SK-N-SH (cell line): ENCODE measurements around the gene GPC5. TPM values are rescaled to one million over a fixed set of nuclear protein-coding genes. Genes with fewer than 3 reads are reported as not detected.
A peak's percentile ranks its signal among the peaks of the same experiment; 100 is the strongest.

Experiments used
- EP300 ChIP-seq, 2 experiments: IDR thresholded peaks; 2 replicates each; pipeline versions ENCODE4 v1.4.0 to v1.6.1; 2012; ENCODE audit warnings: borderline replicate concordance in 1 of 2, low read depth in 1 of 2, low read length in 1 of 2
- FOXM1 ChIP-seq: IDR thresholded peaks from 2 replicates; pipeline ENCODE4 v1.4.0; 2012; ENCODE audit warnings: low read depth, mild to moderate bottlenecking
- IRF3 ChIP-seq: fragments of 150-350 bp; IDR thresholded peaks from 2 replicates; pipeline ENCODE4 v1.6.1; 2016; ENCODE audit warnings: mild to moderate bottlenecking, low read depth, low read length
- JUND ChIP-seq: IDR thresholded peaks from 2 replicates; pipeline ENCODE4 v1.4.0; 2012
- NFIC ChIP-seq: IDR thresholded peaks from 2 replicates; pipeline ENCODE4 v1.4.0; 2012; ENCODE audit warnings: borderline replicate concordance
- NRF1 ChIP-seq: IDR thresholded peaks from 2 replicates; pipeline ENCODE4 v1.6.1; 2012; ENCODE audit warnings: low read depth, mild to moderate bottlenecking, low read length
- RAD21 ChIP-seq: IDR thresholded peaks from 2 replicates; pipeline ENCODE4 v1.6.1; 2012; ENCODE audit warnings: mild to moderate bottlenecking, low read length
- RCOR1 ChIP-seq: fragments of 150-350 bp; IDR thresholded peaks from 2 replicates; pipeline ENCODE4 v1.6.1; 2017; ENCODE audit warnings: antibody characterized with exemption, low read length
- REST ChIP-seq: IDR thresholded peaks from 2 replicates; pipeline ENCODE4 v1.6.1; 2012; ENCODE audit warnings: mild to moderate bottlenecking, low read depth, low read length, moderate library complexity
- RXRA ChIP-seq: IDR thresholded peaks from 2 replicates; pipeline ENCODE4 v1.4.0; 2012; ENCODE audit warnings: low read depth, mild to moderate bottlenecking, borderline replicate concordance
- SIN3A ChIP-seq: IDR thresholded peaks from 2 replicates; pipeline ENCODE4 v1.6.1; 2012; ENCODE audit warnings: low read depth, mild to moderate bottlenecking, low read length, moderate library complexity, borderline replicate concordance
- TAF1 ChIP-seq: IDR thresholded peaks from 2 replicates; pipeline ENCODE4 v1.6.1; 2012; ENCODE audit warnings: low read depth, mild to moderate bottlenecking, low read length, moderate library complexity, borderline replicate concordance
- TEAD4 ChIP-seq: IDR thresholded peaks from 2 replicates; pipeline ENCODE4 v1.4.0; 2012; ENCODE audit warnings: mild to moderate bottlenecking, borderline replicate concordance; ENCODE audit not compliant: insufficient read depth
- USF1 ChIP-seq: IDR thresholded peaks from 2 replicates; pipeline ENCODE4 v1.4.0; 2012; ENCODE audit warnings: low read depth, borderline replicate concordance
- USF2 ChIP-seq: fragments of 150-350 bp; IDR thresholded peaks from 2 replicates; pipeline ENCODE4 v1.6.1; 2017; ENCODE audit warnings: antibody characterized with exemption, low read length, low read depth, borderline replicate concordance
- polyA plus RNA-seq, 3 experiments: library from polyadenylated mRNA; depleted of rRNA; stranded (reverse); fragments of >200 nt; gene quantifications; 2 replicates each; pipeline ENCODE4 v1.2.3, GENCODE V29; 2012
- TF ChIP-seq, protein P1 (sequence below): IDR thresholded peaks from 2 replicates; pipeline ENCODE4 v1.4.0; 2012; ENCODE audit warnings: low read depth
- TF ChIP-seq, protein P2 (sequence below): IDR thresholded peaks from 2 replicates; pipeline ENCODE4 v1.4.0; 2012; ENCODE audit warnings: low read depth, borderline replicate concordance
- TF ChIP-seq, protein P3 (sequence below): IDR thresholded peaks from 2 replicates; pipeline ENCODE4; 2012

Gene GPC5
- polyA plus RNA-seq, 1 of the 3 experiments (the other 2 are of a cell fraction): 0.03 TPM

- no peak for TF ChIP-seq REST
- no peak for TF ChIP-seq TAF1
- peak in 1 of 2 experiments; percentile 92; a peak in 2 of 4 replicates for TF ChIP-seq EP300 (IDR thresholded peaks at IDR 0.05; ENCODE audit: borderline replicate concordance in 1 of 2, low read depth in 1 of 2, low read length in 1 of 2)
- peak; percentile 96 for TF ChIP-seq RCOR1
- no peak for TF ChIP-seq USF1
- 0 out of 2 replicates have a peak, but pooled peaks have one; percentile 10 for TF ChIP-seq TEAD4
- TF ChIP-seq, protein P1, sequence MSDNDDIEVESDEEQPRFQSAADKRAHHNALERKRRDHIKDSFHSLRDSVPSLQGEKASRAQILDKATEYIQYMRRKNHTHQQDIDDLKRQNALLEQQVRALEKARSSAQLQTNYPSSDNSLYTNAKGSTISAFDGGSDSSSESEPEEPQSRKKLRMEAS: no peak
- TF ChIP-seq, protein P2, sequence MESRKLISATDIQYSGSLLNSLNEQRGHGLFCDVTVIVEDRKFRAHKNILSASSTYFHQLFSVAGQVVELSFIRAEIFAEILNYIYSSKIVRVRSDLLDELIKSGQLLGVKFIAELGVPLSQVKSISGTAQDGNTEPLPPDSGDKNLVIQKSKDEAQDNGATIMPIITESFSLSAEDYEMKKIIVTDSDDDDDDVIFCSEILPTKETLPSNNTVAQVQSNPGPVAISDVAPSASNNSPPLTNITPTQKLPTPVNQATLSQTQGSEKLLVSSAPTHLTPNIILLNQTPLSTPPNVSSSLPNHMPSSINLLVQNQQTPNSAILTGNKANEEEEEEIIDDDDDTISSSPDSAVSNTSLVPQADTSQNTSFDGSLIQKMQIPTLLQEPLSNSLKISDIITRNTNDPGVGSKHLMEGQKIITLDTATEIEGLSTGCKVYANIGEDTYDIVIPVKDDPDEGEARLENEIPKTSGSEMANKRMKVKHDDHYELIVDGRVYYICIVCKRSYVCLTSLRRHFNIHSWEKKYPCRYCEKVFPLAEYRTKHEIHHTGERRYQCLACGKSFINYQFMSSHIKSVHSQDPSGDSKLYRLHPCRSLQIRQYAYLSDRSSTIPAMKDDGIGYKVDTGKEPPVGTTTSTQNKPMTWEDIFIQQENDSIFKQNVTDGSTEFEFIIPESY: no peak
- no peak for TF ChIP-seq JUND
- TF ChIP-seq NFIC: no peak
- TF ChIP-seq, protein P3, sequence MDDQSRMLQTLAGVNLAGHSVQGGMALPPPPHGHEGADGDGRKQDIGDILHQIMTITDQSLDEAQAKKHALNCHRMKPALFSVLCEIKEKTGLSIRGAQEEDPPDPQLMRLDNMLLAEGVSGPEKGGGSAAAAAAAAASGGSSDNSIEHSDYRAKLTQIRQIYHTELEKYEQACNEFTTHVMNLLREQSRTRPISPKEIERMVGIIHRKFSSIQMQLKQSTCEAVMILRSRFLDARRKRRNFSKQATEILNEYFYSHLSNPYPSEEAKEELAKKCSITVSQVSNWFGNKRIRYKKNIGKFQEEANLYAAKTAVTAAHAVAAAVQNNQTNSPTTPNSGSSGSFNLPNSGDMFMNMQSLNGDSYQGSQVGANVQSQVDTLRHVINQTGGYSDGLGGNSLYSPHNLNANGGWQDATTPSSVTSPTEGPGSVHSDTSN: no peak
- TF ChIP-seq USF2: no peak
- no peak for TF ChIP-seq NRF1
- TF ChIP-seq RXRA: no peak
- TF ChIP-seq IRF3: no peak
- TF ChIP-seq SIN3A: no peak
- TF ChIP-seq RAD21: no peak
- no peak for TF ChIP-seq FOXM1
Measured at GRCh38 chr13:91564396-91564795, 166.0 kb downstream of the GPC5 start (continued).
